ENCODE measurements around the gene KRTAP1-3.

- no peak for TF ChIP-seq CTCF (IDR thresholded peaks at IDR 0.05; ENCODE audit: insufficient read depth, low read length, poor library complexity, severe bottlenecking)
- TF ChIP-seq EZH2phosphoT487 (conservative IDR thresholded peaks at IDR 0.05; ENCODE audit: low read length): no peak
Observed at GRCh38 chr17:41026715-41027471, 7.8 kb downstream of the KRTAP1-3 start, which contains the start of gene KRTAP1-5.
